Panc1 (cell line): ENCODE data around the gene TSSC4. TPM values are rescaled to one million over a fixed set of nuclear protein-coding genes. Genes with fewer than 3 reads are reported as not detected.

Experiments
- ATAC-seq: fragments of 200-7000 bp; cut with Tn5 transposase; 2 replicates; pipeline ENCODE4 v1.9.1; 2020; ENCODE audit warnings: mild to moderate bottlenecking, moderate library complexity
- BruUV-seq: library from RNA; stranded (reverse); fragments of 400-500 nt; replicated peaks from 2 replicates; lab custom pipeline; 2021; lab: Mats Ljungman, UMichigan
- CTCF ChIA-PET: fragments of 300-600 bp; sonication (Branson Sonifier 250); formaldehyde crosslinking; loops from one replicate; lab custom pipeline; 2022; ENCODE audit warnings: antibody characterized with exemption; lab: Charles Lee
- POLR2A ChIA-PET: fragments of 300-600 bp; sonication (Branson Sonifier 250); formaldehyde crosslinking; loops from one replicate; lab custom pipeline; 2022; ENCODE audit warnings: antibody characterized with exemption; lab: Charles Lee
- DNase-seq: peaks from one replicate; pipeline ENCODE4 v3.0.0-alpha.2; 2010; ENCODE audit warnings: low read depth, low spot score
- H3K27ac ChIP-seq: 2 replicates; pipeline ENCODE4 v1.5.1; 2011; ENCODE audit warnings: mild to moderate bottlenecking, low read length, inconsistent platforms
- H3K27me3 ChIP-seq: fragments of 200-500 bp; sonication (Bioruptor generic); 2 replicates; pipeline ENCODE4 v1.6.0; 2014; ENCODE audit warnings: low read length, inconsistent platforms; ENCODE audit not compliant: control insufficient read depth, insufficient read depth
- H3K36me3 ChIP-seq: fragments of 200-500 bp; sonication (Bioruptor generic); 2 replicates; pipeline ENCODE4 v1.5.1; 2014; ENCODE audit warnings: inconsistent platforms, mild to moderate bottlenecking, low read length, moderate library complexity; ENCODE audit not compliant: control insufficient read depth, insufficient read depth
- H3K4me1 ChIP-seq: 2 replicates; pipeline ENCODE4 v1.5.1; 2011; ENCODE audit warnings: inconsistent platforms, mild to moderate bottlenecking, low read length, moderate library complexity; ENCODE audit not compliant: control insufficient read depth, insufficient read depth
- H3K4me3 ChIP-seq, 2 experiments: 2 replicates each; pipeline ENCODE4 v1.5.1; 2011 to 2012; ENCODE audit warnings: low read depth in 2 of 2, low read length in 2 of 2, mild to moderate bottlenecking in 2 of 2, inconsistent platforms in 1 of 2, moderate library complexity in 1 of 2
- H3K9me3 ChIP-seq: fragments of 200-500 bp; sonication (Bioruptor generic); 2 replicates; pipeline ENCODE4 v1.5.1; 2014; ENCODE audit warnings: low read depth, mild to moderate bottlenecking, inconsistent platforms, low read length, moderate library complexity; ENCODE audit not compliant: control insufficient read depth, insufficient read depth
- POLR2AphosphoS5 ChIP-seq: IDR thresholded peaks from 2 replicates; pipeline ENCODE4 v1.6.1; 2012; ENCODE audit warnings: mild to moderate bottlenecking, low read depth, low read length, moderate library complexity
- TCF7L2 ChIP-seq: IDR thresholded peaks from 2 replicates; pipeline ENCODE4 v1.6.1; 2011; ENCODE audit warnings: mild to moderate bottlenecking, low read depth, low read length, inconsistent platforms
- in situ Hi-C: cut with HindIII; loops from 2 replicates; pipeline ENCODE4 v1.10.0; 2016; ENCODE audit warnings: low sequenced_read_pairs, low pct_unique_long_range_greater_than_20kb
- intact Hi-C: fragments of 100-400 bp; cut with micrococcal nuclease; formaldehyde crosslinking; loops from one replicate; pipeline ENCODE4 v1.10.0; 2022; ENCODE audit not compliant: unreplicated experiment
- total RNA-seq: library from RNA; stranded (reverse); gene quantifications from one replicate; pipeline ENCODE4 v1.2.1, GENCODE V29; 2021; ENCODE audit not compliant: unreplicated experiment
- TF ChIP-seq, protein P1 (sequence below): fragments of 450-650 bp; IDR thresholded peaks from 2 replicates; pipeline ENCODE4 v1.5.1; 2017; ENCODE audit warnings: mild to moderate bottlenecking
- TF ChIP-seq, protein P2 (sequence below), 2 experiments: IDR thresholded peaks; 2 replicates each; pipeline ENCODE4 v1.6.1; 2011 to 2012; ENCODE audit warnings: low read depth in 2 of 2, control low read depth in 1 of 2, low read length in 1 of 2, mild to moderate bottlenecking in 1 of 2, moderate library complexity in 1 of 2; ENCODE audit not compliant: insufficient read depth in 1 of 2

The TSSC4 gene
- total RNA-seq, 1 experiment from 2014 or later, result 132 TPM

DNA sequence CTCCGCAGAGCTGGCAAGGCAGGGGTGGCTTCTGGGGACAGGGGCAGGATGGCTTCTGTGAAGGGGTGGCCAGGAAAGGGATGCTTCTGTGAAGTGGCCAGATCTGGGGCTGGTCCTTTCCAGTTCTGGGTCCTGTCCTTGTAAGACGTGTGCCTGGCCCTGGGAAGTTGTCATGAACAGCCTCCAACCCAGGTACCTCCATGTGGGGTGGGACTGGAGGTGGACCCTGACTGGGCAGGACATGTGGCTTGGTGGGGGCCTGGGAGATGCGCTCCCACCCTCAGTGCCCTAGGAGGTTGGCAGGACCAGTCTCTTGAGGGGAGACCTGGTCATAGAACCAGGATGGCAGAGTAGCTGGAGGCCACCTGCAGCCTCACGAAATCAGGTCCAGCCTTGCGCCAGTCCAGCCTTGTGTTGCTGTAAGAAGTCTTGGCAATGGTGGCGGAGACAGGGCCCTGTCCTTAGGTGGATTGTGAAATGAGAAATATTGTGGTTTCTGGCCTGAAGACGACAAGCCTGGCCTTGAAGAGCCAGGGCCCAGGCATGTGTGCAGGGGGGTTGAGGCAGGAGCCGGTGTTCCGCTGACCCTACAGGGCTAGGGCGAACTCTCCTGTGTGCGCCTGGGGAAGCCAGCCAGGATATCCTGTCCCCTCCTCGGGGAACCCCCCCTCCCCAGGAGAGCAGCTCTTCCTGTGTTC lies 46.9 kb downstream of the TSSC4 start:
- DNase-seq (no peak), ATAC-seq (no peak)
- CTCF ChIA-PET, result interaction anchor here (0.6 kb wide), 1 partner anchor 28 kb away, joined by 3 read pairs; no protein-coding TSS in a partner anchor
- Histone ChIP-seq H3K4me1 (peaks cover 7% of the 10 kb centered on the region; the same call in 1 of the 2 replicates), H3K9me3 (no peaks in the 10 kb centered on the region), H3K36me3 (no peaks in the 10 kb centered on the region), H3K4me3 (no peak overlapping the region), H3K27me3 (peaks cover 11% of the 10 kb centered on the region; the same call in 1 of the 2 replicates), H3K27ac (no peak overlapping the region)
- POLR2A ChIA-PET, result interaction anchor here (0.6 kb wide), 1 partner anchor 9 kb away, joined by 3 read pairs; no protein-coding TSS in a partner anchor
- in situ Hi-C loops (no loop called here), intact Hi-C loops (no loop called here)
- no peak for TF ChIP-seq POLR2AphosphoS5
- TF ChIP-seq TCF7L2, result no peak
- TF ChIP-seq, protein P1, sequence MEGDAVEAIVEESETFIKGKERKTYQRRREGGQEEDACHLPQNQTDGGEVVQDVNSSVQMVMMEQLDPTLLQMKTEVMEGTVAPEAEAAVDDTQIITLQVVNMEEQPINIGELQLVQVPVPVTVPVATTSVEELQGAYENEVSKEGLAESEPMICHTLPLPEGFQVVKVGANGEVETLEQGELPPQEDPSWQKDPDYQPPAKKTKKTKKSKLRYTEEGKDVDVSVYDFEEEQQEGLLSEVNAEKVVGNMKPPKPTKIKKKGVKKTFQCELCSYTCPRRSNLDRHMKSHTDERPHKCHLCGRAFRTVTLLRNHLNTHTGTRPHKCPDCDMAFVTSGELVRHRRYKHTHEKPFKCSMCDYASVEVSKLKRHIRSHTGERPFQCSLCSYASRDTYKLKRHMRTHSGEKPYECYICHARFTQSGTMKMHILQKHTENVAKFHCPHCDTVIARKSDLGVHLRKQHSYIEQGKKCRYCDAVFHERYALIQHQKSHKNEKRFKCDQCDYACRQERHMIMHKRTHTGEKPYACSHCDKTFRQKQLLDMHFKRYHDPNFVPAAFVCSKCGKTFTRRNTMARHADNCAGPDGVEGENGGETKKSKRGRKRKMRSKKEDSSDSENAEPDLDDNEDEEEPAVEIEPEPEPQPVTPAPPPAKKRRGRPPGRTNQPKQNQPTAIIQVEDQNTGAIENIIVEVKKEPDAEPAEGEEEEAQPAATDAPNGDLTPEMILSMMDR, result no peak
- no TSS peak for BruUV-seq

DNA sequence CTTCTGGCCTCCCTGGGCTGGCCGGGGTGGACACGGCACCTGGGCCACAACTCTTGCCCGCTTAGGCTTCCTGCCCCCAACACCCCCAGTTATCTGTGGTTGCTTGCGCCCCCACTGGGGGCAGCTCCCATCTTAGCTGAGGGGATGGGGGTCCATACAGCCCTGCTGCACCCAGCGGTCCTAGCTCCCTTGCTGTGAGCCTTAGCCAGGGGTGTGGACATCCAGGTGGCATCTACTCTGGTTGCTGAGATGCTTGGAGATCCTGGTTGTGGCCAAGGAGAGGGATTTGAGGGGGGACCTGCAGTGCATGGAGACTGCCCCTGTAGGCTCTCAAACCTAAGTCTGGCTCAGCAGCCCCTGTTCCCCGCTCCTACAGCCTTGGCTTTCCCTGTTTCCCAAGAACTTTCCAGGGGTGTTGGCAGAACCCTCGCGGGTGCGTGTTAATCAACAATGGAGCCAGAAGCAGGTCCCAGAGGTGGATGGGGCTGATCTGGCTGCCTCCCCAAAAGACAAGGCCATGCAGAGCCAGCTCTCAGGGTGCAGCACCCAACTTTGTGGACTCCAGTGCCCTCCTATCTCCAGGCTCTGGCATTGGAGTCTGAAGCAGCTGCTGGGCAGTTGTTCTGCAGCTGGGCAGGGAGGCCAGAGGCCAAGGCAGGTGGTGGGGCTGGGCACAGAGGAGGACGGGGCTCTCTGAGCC lies 47.6 kb downstream of the TSSC4 start:
- Histone ChIP-seq H3K9me3 (no peaks in the 10 kb centered on the region), H3K36me3 (no peaks in the 10 kb centered on the region), H3K27ac (no peak overlapping the region), H3K27me3 (peaks cover 7% of the 10 kb centered on the region; the same call in 1 of the 2 replicates), H3K4me1 (peaks cover 7% of the 10 kb centered on the region; the same call in 1 of the 2 replicates), H3K4me3 (no peak overlapping the region)
- no peak for DNase-seq
- TF ChIP-seq, protein P2, sequence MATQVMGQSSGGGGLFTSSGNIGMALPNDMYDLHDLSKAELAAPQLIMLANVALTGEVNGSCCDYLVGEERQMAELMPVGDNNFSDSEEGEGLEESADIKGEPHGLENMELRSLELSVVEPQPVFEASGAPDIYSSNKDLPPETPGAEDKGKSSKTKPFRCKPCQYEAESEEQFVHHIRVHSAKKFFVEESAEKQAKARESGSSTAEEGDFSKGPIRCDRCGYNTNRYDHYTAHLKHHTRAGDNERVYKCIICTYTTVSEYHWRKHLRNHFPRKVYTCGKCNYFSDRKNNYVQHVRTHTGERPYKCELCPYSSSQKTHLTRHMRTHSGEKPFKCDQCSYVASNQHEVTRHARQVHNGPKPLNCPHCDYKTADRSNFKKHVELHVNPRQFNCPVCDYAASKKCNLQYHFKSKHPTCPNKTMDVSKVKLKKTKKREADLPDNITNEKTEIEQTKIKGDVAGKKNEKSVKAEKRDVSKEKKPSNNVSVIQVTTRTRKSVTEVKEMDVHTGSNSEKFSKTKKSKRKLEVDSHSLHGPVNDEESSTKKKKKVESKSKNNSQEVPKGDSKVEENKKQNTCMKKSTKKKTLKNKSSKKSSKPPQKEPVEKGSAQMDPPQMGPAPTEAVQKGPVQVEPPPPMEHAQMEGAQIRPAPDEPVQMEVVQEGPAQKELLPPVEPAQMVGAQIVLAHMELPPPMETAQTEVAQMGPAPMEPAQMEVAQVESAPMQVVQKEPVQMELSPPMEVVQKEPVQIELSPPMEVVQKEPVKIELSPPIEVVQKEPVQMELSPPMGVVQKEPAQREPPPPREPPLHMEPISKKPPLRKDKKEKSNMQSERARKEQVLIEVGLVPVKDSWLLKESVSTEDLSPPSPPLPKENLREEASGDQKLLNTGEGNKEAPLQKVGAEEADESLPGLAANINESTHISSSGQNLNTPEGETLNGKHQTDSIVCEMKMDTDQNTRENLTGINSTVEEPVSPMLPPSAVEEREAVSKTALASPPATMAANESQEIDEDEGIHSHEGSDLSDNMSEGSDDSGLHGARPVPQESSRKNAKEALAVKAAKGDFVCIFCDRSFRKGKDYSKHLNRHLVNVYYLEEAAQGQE (IDR thresholded peaks at IDR 0.05; ENCODE audit: insufficient read depth in 1 of 2, low read depth in 2 of 2, low read length in 1 of 2), result no peak
- ChIA-PET CTCF (interaction anchor here (0.6 kb wide), 1 partner anchor 29 kb away, joined by 3 read pairs; no protein-coding TSS in a partner anchor), POLR2A (no interaction called here)
- BruUV-seq, result no TSS peak
- ATAC-seq, result no peak
- intact Hi-C loops, result no loop called here
- in situ Hi-C loops, result no loop called here
